GM10847 (cell line): ENCODE measurements around the gene RET.

Experiments
- POLR2A ChIP-seq: IDR thresholded peaks from 2 replicates; pipeline ENCODE4 v1.6.1; 2011; ENCODE audit not compliant: insufficient read length; ENCODE audit errors: extremely low read depth

Gene RET

GRCh38 chr10:43053825-43054224 lies 23.0 kb upstream of the RET start:
- TF ChIP-seq POLR2A: no peak

DNA sequence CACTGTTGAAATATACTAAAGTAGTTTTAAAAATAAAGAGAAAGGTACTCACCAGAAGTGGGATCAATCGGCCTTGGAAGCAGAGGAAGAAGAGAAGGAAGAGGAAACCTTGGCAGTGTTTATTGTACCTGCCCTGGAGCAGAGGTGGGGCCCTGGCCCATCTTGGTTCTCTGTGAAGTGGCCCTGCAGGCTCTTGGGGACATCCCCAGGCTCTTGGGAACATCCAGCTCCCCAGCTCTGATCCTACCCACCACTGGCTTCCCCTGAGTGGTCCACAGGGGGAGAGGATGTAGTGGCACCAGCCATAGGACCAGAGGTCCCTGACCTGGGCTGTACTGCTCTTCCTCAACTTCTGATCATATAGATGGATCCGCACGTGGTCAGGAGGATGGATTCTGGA lies 22.3 kb upstream of the RET start:
- no peak for TF ChIP-seq POLR2A

DNA sequence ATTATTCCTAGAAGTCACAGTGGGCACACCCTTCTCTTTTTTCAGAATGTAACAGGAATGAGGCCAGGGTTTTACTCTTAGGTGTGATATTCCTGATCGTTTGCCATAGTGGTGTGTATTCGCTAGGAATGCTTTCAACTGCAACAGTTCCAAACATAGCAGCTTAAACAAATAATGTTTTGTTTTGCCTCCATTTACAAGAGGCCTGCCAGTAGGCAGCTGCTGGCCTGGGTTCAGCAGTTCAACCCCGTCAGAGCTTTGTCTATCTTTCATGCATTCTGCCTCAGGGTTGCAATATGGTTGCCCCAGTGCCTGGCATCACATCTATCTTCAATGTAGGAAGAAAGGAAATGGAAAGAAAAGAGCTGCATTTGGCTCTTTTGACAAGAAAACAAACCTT lies 21.7 kb upstream of the RET start:
- TF ChIP-seq POLR2A: no peak

DNA sequence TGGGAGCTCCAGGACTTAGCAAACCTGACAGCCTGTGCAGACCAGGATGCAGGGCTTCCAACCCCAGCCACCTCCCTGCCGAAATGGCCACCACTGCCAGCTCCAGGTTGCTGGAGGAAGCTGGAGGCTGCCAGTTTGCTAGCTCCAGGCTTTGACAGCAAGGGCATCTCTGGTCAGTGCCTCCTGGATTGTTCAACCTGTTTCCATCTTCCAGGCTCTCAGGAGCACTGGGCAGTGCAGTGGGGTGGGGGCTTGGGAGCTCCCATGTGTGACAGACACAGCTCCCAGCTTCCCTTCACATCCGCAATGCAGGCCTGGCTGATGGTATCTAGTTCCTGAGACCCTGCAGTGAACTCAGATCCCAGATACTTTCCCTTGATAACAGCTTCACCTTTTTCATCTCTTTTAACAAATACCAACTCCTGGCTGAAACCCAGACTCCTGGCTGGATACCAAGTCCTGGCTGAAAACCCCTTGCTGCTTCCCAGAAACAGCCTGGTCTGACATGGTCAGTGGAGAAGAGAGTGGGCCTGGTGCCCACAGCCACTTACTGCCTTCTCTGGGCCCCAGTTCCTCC lies 20.8 kb upstream of the RET start:
- no peak for TF ChIP-seq POLR2A

- no peak for TF ChIP-seq POLR2A
Observed at GRCh38 chr10:43056568-43057011, 20.3 kb upstream of the RET start.

GRCh38 chr10:43057231-43057711 lies 19.6 kb upstream of the RET start:
- TF ChIP-seq POLR2A: no peak

- TF ChIP-seq POLR2A: no peak
Observed at GRCh38 chr10:43057831-43058340, 19.0 kb upstream of the RET start.

DNA sequence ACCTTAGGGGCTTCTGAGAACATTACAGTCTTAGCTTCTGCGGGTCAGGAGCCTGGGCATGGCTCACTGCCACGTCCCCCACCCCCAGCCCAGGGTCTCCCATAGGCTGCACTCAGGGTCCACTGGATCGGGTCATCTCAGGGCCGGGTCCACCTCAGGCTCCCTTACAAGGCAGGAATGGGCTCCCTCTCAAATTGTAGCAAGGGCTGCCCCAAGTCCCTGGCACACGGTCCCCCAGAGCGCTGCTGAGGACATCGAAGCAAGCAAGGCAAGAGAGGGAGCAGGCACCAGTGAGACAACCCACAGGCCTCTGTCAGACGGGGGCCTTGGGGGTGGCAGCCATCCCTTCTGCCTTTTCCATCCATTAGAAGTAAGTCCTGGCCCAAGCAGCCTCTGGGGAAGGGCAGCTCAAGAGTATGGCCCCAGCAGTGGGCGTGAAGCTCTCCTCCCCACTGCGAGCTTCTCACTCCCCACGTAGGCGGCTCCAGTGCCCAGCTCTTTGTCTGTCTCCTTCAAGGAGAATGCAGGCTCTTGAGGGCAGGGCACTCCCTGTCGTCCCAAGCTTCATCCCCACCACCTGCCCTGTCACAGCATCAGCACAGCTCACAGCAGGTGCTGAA lies 18.0 kb upstream of the RET start:
- TF ChIP-seq POLR2A: no peak

DNA sequence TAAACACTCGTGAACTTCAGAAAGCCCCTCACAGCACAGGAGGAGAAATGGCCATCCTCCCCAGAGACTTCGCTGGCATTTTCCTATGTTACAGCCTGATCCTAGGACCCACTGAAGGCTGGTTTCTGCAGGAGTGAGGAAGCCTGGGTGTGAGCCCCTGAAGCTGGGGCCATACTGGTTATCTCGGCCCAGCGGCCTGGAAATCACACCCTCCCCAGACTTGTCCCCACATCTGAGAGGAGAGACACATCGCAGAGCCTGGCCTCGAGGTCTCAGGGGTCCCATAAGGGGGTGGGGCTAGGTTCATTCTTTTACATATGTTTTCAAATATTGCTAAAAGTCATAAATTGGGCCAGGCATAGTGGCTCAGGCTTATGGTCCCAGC lies 17.5 kb upstream of the RET start:
- TF ChIP-seq POLR2A: no peak

- TF ChIP-seq POLR2A: no peak
Observed at GRCh38 chr10:43059828-43060227, 17.0 kb upstream of the RET start.

- TF ChIP-seq POLR2A: no peak
Observed at GRCh38 chr10:43060291-43060690, 16.6 kb upstream of the RET start.

DNA sequence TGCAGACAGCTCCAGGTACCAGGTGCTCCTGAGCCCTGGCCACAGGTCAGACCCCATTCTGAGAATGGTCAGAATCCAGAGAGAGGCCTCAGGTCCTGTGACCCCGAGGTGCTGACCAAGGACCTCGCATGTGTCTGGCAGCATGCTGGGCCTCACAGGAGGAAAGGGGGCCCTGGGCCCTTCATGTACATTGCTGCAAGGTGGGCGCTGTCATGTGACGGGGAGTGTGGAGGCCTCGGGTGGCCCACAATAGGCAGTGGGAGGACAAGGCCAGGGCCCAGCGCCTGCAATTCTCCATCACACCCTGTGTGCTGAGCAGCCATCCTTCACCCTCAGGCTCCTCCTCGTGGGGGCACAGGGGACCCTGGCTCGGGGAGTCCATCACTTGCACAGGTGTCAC lies 15.5 kb upstream of the RET start:
- no peak for TF ChIP-seq POLR2A

DNA sequence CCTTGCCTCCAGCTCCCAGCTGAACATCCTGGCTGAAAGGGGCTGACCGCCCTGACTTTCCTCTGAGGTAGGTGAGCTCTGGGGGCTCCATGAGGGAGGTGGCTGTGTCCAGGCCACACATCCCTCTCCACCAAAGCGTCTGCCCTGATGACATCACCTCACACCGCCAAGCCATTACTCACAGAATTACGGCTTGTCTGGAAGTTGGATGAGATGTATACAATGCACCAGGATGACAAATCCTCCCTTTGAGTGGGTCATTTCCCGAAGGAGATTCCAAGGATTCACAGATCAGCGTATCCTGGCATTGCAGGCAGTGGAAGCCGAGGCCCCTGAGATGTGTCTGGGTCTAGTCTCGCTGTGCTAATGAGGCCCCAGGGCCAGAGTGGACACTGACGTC lies 15.1 kb upstream of the RET start:
- no peak for TF ChIP-seq POLR2A

GRCh38 chr10:43062402-43063160 lies 14.3 kb upstream of the RET start:
- no peak for TF ChIP-seq POLR2A

- no peak for TF ChIP-seq POLR2A
Observed at GRCh38 chr10:43064331-43065075, 12.4 kb upstream of the RET start.
